Astrocyte (in vitro differentiated cells and primary cell): ENCODE results near the gene HDAC3. TPM values are rescaled to one million over a fixed set of nuclear protein-coding genes. Genes with fewer than 3 reads are reported as not detected.

Source experiments
- DNase-seq: peaks from one replicate; pipeline ENCODE4 v3.0.0-alpha.2; 2010; ENCODE audit warnings: low read depth
- FAIRE-seq: peaks from 2 replicates; lab custom pipeline; 2011; peaks lifted over from hg19 to GRCh38; lab: Jason Lieb, UNC
- H2AFZ ChIP-seq: 2 replicates; pipeline ENCODE4 v1.6.0; 2012; ENCODE audit warnings: low read depth, low read length, inconsistent platforms
- H3K27ac ChIP-seq: 2 replicates; pipeline ENCODE4 v1.5.1; 2011; ENCODE audit warnings: low read depth, low read length, inconsistent platforms
- H3K27me3 ChIP-seq: 2 replicates; pipeline ENCODE4 v1.6.0; 2011; ENCODE audit warnings: low read length, inconsistent platforms; ENCODE audit not compliant: insufficient read depth
- H3K36me3 ChIP-seq: 2 replicates; pipeline ENCODE4 v1.5.1; 2011; ENCODE audit warnings: low read length, inconsistent platforms; ENCODE audit not compliant: insufficient read depth
- H3K4me1 ChIP-seq: 2 replicates; pipeline ENCODE4 v1.5.1; 2011; ENCODE audit warnings: low read length, inconsistent platforms; ENCODE audit not compliant: insufficient read depth
- H3K4me2 ChIP-seq: 2 replicates; pipeline ENCODE4 v1.6.0; 2012; ENCODE audit warnings: low read length, inconsistent platforms
- H3K4me3 ChIP-seq: 2 replicates; pipeline ENCODE4 v1.5.1; 2011; ENCODE audit warnings: low read depth, mild to moderate bottlenecking, low read length, inconsistent platforms; ENCODE audit not compliant: insufficient read depth
- H3K79me2 ChIP-seq: 2 replicates; pipeline ENCODE4 v1.6.0; 2012; ENCODE audit warnings: mild to moderate bottlenecking, low read length, inconsistent platforms; ENCODE audit not compliant: insufficient read depth
- H3K9ac ChIP-seq: 2 replicates; pipeline ENCODE4 v1.6.0; 2012; ENCODE audit warnings: mild to moderate bottlenecking, low read length, inconsistent platforms
- H3K9me3 ChIP-seq: 2 replicates; pipeline ENCODE4 v1.5.1; 2012; ENCODE audit warnings: low read depth, mild to moderate bottlenecking, low read length, inconsistent platforms; ENCODE audit not compliant: insufficient read depth
- H4K20me1 ChIP-seq: 2 replicates; pipeline ENCODE4 v1.6.0; 2012; ENCODE audit warnings: low read length, inconsistent platforms; ENCODE audit not compliant: insufficient read depth
- H3K27ac Mint-ChIP-seq: one replicate; pipeline ENCODE4 v1.8.0; 2021; ENCODE audit warnings: mild to moderate bottlenecking, mixed read lengths; ENCODE audit not compliant: unreplicated experiment
- H3K27me3 Mint-ChIP-seq: one replicate; pipeline ENCODE4 v1.8.0; 2021; ENCODE audit warnings: low read depth, mixed read lengths; ENCODE audit not compliant: unreplicated experiment
- H3K36me3 Mint-ChIP-seq: one replicate; pipeline ENCODE4 v1.8.0; 2021; ENCODE audit warnings: low read depth, mixed read lengths; ENCODE audit not compliant: unreplicated experiment
- H3K4me1 Mint-ChIP-seq: one replicate; pipeline ENCODE4 v1.8.0; 2021; ENCODE audit warnings: low read depth, mixed read lengths; ENCODE audit not compliant: unreplicated experiment
- H3K4me3 Mint-ChIP-seq: one replicate; pipeline ENCODE4 v1.8.0; 2021; ENCODE audit warnings: mild to moderate bottlenecking, moderate library complexity, mixed read lengths; ENCODE audit not compliant: unreplicated experiment
- H3K9me3 Mint-ChIP-seq: one replicate; pipeline ENCODE4 v1.8.0; 2021; ENCODE audit warnings: mild to moderate bottlenecking, mixed read lengths; ENCODE audit not compliant: unreplicated experiment
- CTCF ChIP-seq: IDR thresholded peaks from 2 replicates; pipeline ENCODE4 v1.5.1; 2011; ENCODE audit warnings: low read depth, mild to moderate bottlenecking, inconsistent platforms, low read length, moderate library complexity; ENCODE audit not compliant: insufficient read depth
- EZH2 ChIP-seq: IDR thresholded peaks from 2 replicates; pipeline ENCODE4 v1.6.1; 2012; ENCODE audit warnings: mild to moderate bottlenecking, low read length, inconsistent platforms; ENCODE audit not compliant: insufficient read depth
- total RNA-seq: library from RNA; stranded (reverse); gene quantifications from 2 replicates; pipeline ENCODE4 v1.2.1, GENCODE V29; 2021

The HDAC3 gene
- total RNA-seq, 1 donor from 2014 or later = 63.8 TPM

- H3K36me3 ChIP-seq = no peaks in the 10 kb centered on the region
- H3K27me3 ChIP-seq = no peaks in the 10 kb centered on the region
- H3K9me3 ChIP-seq = no peaks in the 10 kb centered on the region
- no peak overlapping the region for H3K4me2 ChIP-seq
- H3K27me3 Mint-ChIP-seq = no peaks in the 10 kb centered on the region
- peaks cover 36% of the 10 kb centered on the region for H4K20me1 ChIP-seq
- H3K27ac ChIP-seq = no peak overlapping the region
- no peaks in the 10 kb centered on the region for H3K9me3 Mint-ChIP-seq
- H3K4me1 ChIP-seq = peaks cover 10% of the 10 kb centered on the region
- DNase-seq = no peak
- no peak overlapping the region for H3K4me3 ChIP-seq
- no peaks in the 10 kb centered on the region for H3K36me3 Mint-ChIP-seq
- H3K4me1 Mint-ChIP-seq = peaks cover 9% of the 10 kb centered on the region
- H3K9ac ChIP-seq = no peak overlapping the region
- H3K4me3 Mint-ChIP-seq = no peak overlapping the region
- no peak for FAIRE-seq
- no peak overlapping the region for H2AFZ ChIP-seq
- H3K27ac Mint-ChIP-seq = peak overlapping the region; percentile 47
- TF ChIP-seq EZH2 (no peak), CTCF (no peak)
- peaks cover 91% of the 10 kb centered on the region for H3K79me2 ChIP-seq
Measured at GRCh38 chr5:141602606-141603005, 34.0 kb downstream of the HDAC3 start.

DNA sequence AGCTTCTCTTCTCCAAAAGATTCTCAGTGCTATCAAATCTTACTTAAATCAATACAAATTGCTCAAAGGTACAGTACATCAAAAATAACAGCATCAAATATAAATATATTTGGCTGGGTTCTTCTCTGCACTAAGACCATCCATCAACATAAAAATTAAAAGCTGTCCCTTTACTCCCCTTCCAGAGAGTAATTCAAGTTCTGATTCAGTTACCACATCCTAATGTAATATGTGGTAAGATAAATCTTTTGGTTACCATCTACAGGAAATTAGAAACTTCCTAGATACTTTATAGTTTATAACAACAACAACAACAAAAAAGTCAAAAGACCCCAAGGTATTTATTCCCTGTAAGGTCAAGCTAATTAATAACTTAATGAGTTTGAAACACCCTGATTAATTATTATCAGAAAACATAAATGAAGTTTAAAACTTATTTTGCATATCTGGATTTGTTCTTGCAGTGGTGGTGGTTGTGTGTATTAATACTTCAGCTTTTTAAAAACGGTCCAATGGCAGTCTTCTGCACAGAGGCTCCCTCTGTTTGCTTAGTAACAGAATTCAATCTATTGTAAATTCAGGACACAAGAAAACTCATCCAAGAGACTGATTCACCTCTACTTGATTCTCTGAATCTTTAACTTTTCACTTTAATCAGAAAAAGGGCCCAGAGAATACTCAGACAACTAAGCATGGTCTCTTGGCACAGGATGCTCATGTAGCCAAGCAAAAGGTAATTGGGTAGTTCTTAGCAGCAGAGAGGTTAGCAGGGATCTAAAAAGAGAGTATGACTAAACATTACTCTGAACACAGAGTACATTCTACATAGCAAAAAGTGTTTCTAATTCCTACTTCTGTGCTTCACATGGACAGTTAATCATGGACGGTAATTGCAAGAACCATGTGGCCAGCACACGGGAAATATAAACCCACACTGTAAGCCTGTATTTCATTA, 38.0 kb downstream of the HDAC3 start:
- FAIRE-seq (no peak), DNase-seq (peak; percentile 57)
- H3K4me1 ChIP-seq = no peaks in the 10 kb centered on the region
- no peak overlapping the region for H3K27ac ChIP-seq
- no peaks in the 10 kb centered on the region for H3K27me3 ChIP-seq
- Mint-ChIP-seq H3K9me3 (no peaks in the 10 kb centered on the region), H3K4me3 (no peak overlapping the region), H3K4me1 (peaks cover 2% of the 10 kb centered on the region), H3K27ac (no peak overlapping the region), H3K27me3 (no peaks in the 10 kb centered on the region), H3K36me3 (peaks cover 3% of the 10 kb centered on the region)
- H3K36me3 ChIP-seq = no peaks in the 10 kb centered on the region
- H3K79me2 ChIP-seq = peaks cover 79% of the 10 kb centered on the region
- H4K20me1 ChIP-seq = peaks cover 35% of the 10 kb centered on the region
- H3K9ac ChIP-seq = no peak overlapping the region
- no peak overlapping the region for H3K4me3 ChIP-seq
- H3K9me3 ChIP-seq = no peaks in the 10 kb centered on the region
- TF ChIP-seq CTCF (no peak), EZH2 (no peak)
- no peak overlapping the region for H2AFZ ChIP-seq
- H3K4me2 ChIP-seq = peak overlapping the region; percentile 25

DNA sequence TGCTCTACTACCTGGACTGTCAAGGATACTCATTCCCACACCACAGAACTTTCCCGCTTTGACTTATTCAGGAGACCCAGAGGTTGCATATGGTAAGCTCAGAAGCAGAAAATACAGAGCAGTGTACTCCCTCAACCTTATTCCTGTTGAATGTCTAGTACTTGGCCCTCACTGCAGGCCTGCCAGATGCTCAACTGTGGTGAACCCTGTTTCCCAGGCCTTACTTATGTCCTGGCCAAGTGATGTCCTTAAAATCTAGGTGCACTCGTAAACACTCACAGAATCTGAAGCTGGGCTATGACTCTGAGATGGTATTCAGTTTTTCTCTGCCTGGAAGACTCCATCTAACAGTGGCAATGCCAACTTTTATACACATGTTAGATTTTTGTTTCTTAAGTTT, 38.8 kb downstream of the HDAC3 start:
- Histone ChIP-seq H3K79me2 (peaks cover 70% of the 10 kb centered on the region), H3K4me2 (no peak overlapping the region), H3K36me3 (no peaks in the 10 kb centered on the region), H2AFZ (no peak overlapping the region), H4K20me1 (peaks cover 34% of the 10 kb centered on the region), H3K27me3 (no peaks in the 10 kb centered on the region), H3K4me3 (no peak overlapping the region), H3K9ac (no peak overlapping the region), H3K27ac (no peak overlapping the region), H3K4me1 (no peaks in the 10 kb centered on the region), H3K9me3 (no peaks in the 10 kb centered on the region)
- TF ChIP-seq CTCF (no peak), EZH2 (no peak)
- H3K4me3 Mint-ChIP-seq = no peak overlapping the region
- peaks cover 3% of the 10 kb centered on the region for H3K36me3 Mint-ChIP-seq
- H3K9me3 Mint-ChIP-seq = no peaks in the 10 kb centered on the region
- peaks cover 2% of the 10 kb centered on the region for H3K4me1 Mint-ChIP-seq
- H3K27me3 Mint-ChIP-seq = no peaks in the 10 kb centered on the region
- DNase-seq = no peak
- H3K27ac Mint-ChIP-seq = no peak overlapping the region
- no peak for FAIRE-seq
